Lower leg skin (tissue), 3 donors: ENCODE results near the gene NTN4.

ENCODE experiments used
- CTCF ChIP-seq, 3 donors: fragments of 450-650 bp; IDR thresholded peaks; one replicate each; pipeline ENCODE4 v1.5.1; 2016; ENCODE audit warnings: antibody characterized with exemption in 3 of 3, mild to moderate bottlenecking in 3 of 3, moderate library complexity in 2 of 3
- POLR2A ChIP-seq, 2 donors: fragments of 450-650 bp; IDR thresholded peaks; one replicate each; pipeline ENCODE4 v1.6.1; 2016 to 2017; ENCODE audit warnings: antibody characterized with exemption in 2 of 2, mild to moderate bottlenecking in 1 of 2, moderate library complexity in 1 of 2

DNA sequence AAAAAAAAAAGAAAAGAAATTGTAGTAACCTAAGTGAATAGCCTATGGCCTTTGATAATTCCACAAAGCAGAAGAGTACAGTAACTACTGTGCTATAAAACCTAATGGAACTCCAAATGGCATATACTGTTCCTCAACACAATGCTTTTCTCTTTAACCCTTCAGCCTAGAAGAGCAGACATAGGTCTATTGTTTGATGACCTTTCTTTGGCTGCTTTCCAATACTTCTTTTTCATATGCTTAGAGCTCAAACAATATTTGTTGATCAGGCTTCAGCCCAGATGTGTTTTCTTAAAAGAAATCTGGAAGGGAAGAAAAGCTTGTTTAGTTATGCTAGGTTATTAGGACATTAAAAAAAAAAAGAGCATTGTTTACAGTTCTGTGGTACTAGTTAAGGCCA, 116.4 kb downstream of the NTN4 start:
- no peak for TF ChIP-seq CTCF (IDR thresholded peaks at IDR 0.05)
- no peak for TF ChIP-seq POLR2A (IDR thresholded peaks at IDR 0.05)
